ENCODE results near the gene ARMS2. TPM values are rescaled to one million over a fixed set of nuclear protein-coding genes. Genes with fewer than 3 reads are reported as not detected.

Gene ARMS2
- polyA plus RNA-seq, 1 of the 3 experiments (the other 2 are of a cell fraction) = not detected

DNA sequence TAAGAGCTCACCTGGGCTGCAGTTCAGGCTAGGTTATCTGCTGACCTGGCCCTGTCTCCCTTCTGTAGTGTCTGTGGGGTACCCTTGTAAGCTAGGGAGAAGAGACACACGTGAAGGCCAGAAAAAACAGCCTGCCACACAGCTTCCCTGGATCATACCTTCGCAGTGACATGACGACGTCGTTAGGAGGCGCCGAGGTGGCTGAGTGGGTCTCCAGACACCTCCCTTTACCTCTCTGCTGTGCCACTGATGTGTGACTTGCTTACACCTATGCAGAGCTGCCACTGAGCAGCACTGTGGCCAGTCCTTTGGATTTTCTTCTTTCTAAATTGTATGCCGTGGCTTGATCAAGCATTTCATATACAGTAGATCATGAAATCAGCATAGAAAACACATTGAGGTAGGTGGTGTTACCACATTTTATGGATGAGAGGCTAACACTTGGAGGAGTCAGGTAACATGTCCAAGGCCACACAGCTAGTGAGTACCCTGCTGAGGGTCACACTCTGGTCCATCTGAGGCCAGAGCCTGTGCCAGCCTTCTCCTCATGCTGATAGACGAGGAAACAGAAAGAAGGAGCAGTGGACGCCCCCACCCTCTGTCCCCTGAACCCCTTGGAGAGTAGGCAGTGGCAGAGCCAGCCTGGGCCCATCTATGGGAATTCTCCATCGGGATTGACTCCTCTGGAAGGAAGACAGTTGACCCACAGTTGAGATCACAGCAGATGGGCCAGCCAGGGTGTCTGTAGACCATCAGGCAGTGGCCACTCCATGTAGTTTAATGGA lies 30.0 kb downstream of the ARMS2 start:
- CTCF ChIA-PET = no interaction called here

DNA sequence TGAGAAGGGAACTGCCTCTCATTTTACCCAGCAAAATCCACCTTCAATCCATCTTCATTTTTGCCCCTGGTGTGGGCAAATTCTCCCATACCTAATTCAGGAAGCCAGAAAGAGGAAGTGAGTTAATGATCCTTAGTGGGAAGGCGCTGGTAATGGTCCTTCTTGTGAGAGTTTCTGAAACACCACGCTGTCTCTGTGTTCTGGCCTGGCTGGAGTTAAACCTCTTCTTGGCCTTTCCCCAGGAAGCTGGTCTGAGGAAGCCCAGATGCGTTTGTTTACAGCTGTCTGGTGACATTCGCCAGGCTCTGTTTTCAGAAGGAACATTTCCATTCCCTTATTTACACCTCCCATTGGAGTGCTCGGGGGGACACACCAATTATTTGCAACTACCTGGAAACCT lies 31.2 kb downstream of the ARMS2 start:
- H2AFZ ChIP-seq (ENCODE audit: low read depth) = no peak overlapping the region
- no peak overlapping the region for H3K4me2 ChIP-seq
- H3K27me3 ChIP-seq (ENCODE audit: insufficient read depth) = no peaks in the 10 kb centered on the region
- no peaks in the 10 kb centered on the region for H4K20me1 ChIP-seq (ENCODE audit: insufficient read depth)
- ChIA-PET CTCF (interaction anchor here (1.0 kb wide), 1 partner anchor 17 kb away, joined by 3 read pairs; no protein-coding TSS in a partner anchor), POLR2A (no interaction called here)
- TF ChIP-seq TCF12 (IDR thresholded peaks at IDR 0.05) (0 out of 2 replicates have a peak, but pooled peaks have one; percentile 31), MXI1 (IDR thresholded peaks at IDR 0.05; ENCODE audit: low read depth, low read length) (no peak)
- no peak overlapping the region for H3K4me3 ChIP-seq (ENCODE audit: low read depth in 2 of 2, low read length in 1 of 2)
- DNase-seq = no peak
- peaks cover 0 to 16% of the 10 kb centered on the region in 2 experiments; a peak in 1 of 4 replicates for H3K4me1 ChIP-seq (ENCODE audit: control insufficient read depth in 1 of 2, insufficient read depth in 2 of 2, low read depth in 1 of 2, low read length in 1 of 2)
- no peaks in the 10 kb centered on the region for H3K9me2 ChIP-seq
- peaks cover 42% of the 10 kb centered on the region for H3K79me2 ChIP-seq (ENCODE audit: insufficient read depth)
- H3K27ac ChIP-seq (ENCODE audit: low read depth in 2 of 2, low read length in 1 of 2) = peak overlapping the region in 1 of 2 experiments; percentile 28; a peak in 2 of 4 replicates
- H3F3A ChIP-seq (replicated peaks; ENCODE audit: insufficient read depth) = no peaks in the 10 kb centered on the region
- WGBS (ENCODE audit: low lambda C conversion rate) = 59% methylated on average over 5 of the region's 5 CpGs
- no peaks in the 10 kb centered on the region for H3K9me3 ChIP-seq
- H3K9ac ChIP-seq = no peak overlapping the region
- H3K36me3 ChIP-seq (replicated peaks in 1 of 2; ENCODE audit: control insufficient read depth in 1 of 2, insufficient read depth in 2 of 2, low read length in 1 of 2) = peaks cover 0 to 5% of the 10 kb centered on the region in 2 experiments

More for the DNA sequence above, 30.0 kb downstream of the ARMS2 start:
- TF ChIP-seq TCF12 (IDR thresholded peaks at IDR 0.05) (no peak), FOXJ3 (CRISPR knock-in tag; IDR thresholded peaks at IDR 0.05) (no peak), SMC3 (IDR thresholded peaks at IDR 0.05; ENCODE audit: low read depth, low read length) (no peak), GABPA (IDR thresholded peaks at IDR 0.05; ENCODE audit: low read depth) (no peak), MEF2A (IDR thresholded peaks at IDR 0.05; ENCODE audit: borderline replicate concordance, low read depth) (no peak)
- TF ChIP-seq, protein P1, sequence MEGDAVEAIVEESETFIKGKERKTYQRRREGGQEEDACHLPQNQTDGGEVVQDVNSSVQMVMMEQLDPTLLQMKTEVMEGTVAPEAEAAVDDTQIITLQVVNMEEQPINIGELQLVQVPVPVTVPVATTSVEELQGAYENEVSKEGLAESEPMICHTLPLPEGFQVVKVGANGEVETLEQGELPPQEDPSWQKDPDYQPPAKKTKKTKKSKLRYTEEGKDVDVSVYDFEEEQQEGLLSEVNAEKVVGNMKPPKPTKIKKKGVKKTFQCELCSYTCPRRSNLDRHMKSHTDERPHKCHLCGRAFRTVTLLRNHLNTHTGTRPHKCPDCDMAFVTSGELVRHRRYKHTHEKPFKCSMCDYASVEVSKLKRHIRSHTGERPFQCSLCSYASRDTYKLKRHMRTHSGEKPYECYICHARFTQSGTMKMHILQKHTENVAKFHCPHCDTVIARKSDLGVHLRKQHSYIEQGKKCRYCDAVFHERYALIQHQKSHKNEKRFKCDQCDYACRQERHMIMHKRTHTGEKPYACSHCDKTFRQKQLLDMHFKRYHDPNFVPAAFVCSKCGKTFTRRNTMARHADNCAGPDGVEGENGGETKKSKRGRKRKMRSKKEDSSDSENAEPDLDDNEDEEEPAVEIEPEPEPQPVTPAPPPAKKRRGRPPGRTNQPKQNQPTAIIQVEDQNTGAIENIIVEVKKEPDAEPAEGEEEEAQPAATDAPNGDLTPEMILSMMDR (IDR thresholded peaks at IDR 0.05) = no peak
- DNase-seq = no peak
- Histone ChIP-seq H2AFZ (ENCODE audit: low read depth) (no peak overlapping the region), H3K4me1 (ENCODE audit: control insufficient read depth in 1 of 2, insufficient read depth in 2 of 2, low read depth in 1 of 2, low read length in 1 of 2) (peaks cover 0 to 16% of the 10 kb centered on the region in 2 experiments; a peak in 1 of 4 replicates), H3K9me2 (no peaks in the 10 kb centered on the region), H3K4me2 (no peak overlapping the region), H3K9me3 (no peaks in the 10 kb centered on the region), H4K20me1 (ENCODE audit: insufficient read depth) (no peaks in the 10 kb centered on the region), H3K36me3 (replicated peaks in 1 of 2; ENCODE audit: control insufficient read depth in 1 of 2, insufficient read depth in 2 of 2, low read length in 1 of 2) (peaks cover 0 to 2% of the 10 kb centered on the region in 2 experiments), H3K27ac (ENCODE audit: low read depth in 2 of 2, low read length in 1 of 2) (no peak overlapping the region), H3K27me3 (ENCODE audit: insufficient read depth) (no peaks in the 10 kb centered on the region), H3K9ac (no peak overlapping the region), H3K4me3 (ENCODE audit: low read depth in 2 of 2, low read length in 1 of 2) (no peak overlapping the region), H3K79me2 (ENCODE audit: insufficient read depth) (peaks cover 54% of the 10 kb centered on the region), H3F3A (replicated peaks; ENCODE audit: insufficient read depth) (no peaks in the 10 kb centered on the region)
- WGBS (ENCODE audit: low lambda C conversion rate) = 96% methylated on average over 10 of the region's 11 CpGs
- POLR2A ChIA-PET = no interaction called here
